ENCODE results near the gene APPL2.

DNA sequence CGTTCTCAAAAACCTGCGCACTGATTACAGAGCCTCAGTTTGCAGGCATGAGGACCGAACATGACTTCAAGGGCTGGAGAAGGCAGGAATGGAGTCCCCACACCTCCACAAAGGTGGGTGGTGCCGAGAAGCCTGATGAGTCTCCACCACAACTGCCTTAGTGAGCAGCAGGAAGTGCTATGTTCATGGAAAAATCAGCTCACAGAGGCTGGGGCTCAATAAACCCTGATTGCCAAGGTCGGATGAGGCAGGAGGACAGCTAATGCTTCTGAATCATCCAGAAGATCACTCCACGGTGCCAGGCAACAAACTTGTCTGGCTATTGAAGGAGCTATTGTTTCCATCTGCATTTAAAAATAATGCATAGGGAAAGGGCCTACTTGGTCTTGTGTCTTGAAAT, 31.1 kb downstream of the APPL2 start:
- TF ChIP-seq CTCF (IDR thresholded peaks at IDR 0.05) (no peak), POLR2A (IDR thresholded peaks at IDR 0.05) (no peak)

Measured in thyroid gland (tissue), 4 donors.